Lower leg skin (tissue), 3 donors: ENCODE results near the gene WIZ.

Experiments used
- POLR2A ChIP-seq, 2 donors: fragments of 450-650 bp; IDR thresholded peaks; one replicate each; pipeline ENCODE4 v1.6.1; 2016 to 2017; ENCODE audit warnings: antibody characterized with exemption in 2 of 2, mild to moderate bottlenecking in 1 of 2, moderate library complexity in 1 of 2
- TF ChIP-seq, protein P1 (sequence below), 3 donors: fragments of 450-650 bp; IDR thresholded peaks; one replicate each; pipeline ENCODE4 v1.5.1; 2016; ENCODE audit warnings: antibody characterized with exemption in 3 of 3, mild to moderate bottlenecking in 3 of 3, moderate library complexity in 2 of 3

DNA sequence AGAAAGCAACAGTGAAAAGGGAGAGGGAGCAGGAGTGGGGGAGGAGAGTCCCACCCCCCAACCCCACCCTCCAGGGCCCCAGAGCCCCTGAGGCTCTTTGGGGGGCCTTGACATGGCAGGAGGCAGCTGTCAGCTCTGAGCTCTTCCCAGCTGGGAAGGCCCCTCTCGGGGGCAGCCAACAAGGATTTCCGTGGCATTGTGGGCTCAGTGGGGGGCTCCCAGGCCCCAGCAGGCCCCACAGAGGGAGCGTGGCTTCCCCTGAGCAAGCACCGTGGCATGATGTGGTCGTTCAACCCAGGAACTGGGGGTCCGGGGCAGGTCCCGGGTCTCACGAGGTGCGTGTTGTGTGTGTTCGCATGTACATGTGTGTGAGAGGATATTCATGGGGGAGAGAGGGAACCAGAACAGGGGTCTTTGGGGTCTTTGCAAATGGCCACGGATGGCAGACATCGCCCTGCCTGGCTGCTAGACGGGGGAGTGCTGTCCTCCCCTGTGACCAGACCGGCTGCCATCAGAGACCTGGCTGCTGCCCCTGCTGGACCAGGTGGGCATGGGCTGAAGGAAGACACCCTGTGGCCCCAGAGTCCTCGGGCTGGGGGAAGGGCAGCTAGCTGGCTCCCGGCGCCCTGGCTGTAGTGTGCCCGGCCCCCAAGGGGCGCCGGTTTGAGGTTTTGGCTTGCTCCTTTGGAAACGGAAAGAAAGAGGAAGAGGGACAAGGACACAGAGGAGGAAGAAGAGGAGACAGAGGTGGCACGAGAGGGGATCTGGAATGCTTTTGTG lies 27.3 kb downstream of the WIZ start:
- TF ChIP-seq, protein P1, sequence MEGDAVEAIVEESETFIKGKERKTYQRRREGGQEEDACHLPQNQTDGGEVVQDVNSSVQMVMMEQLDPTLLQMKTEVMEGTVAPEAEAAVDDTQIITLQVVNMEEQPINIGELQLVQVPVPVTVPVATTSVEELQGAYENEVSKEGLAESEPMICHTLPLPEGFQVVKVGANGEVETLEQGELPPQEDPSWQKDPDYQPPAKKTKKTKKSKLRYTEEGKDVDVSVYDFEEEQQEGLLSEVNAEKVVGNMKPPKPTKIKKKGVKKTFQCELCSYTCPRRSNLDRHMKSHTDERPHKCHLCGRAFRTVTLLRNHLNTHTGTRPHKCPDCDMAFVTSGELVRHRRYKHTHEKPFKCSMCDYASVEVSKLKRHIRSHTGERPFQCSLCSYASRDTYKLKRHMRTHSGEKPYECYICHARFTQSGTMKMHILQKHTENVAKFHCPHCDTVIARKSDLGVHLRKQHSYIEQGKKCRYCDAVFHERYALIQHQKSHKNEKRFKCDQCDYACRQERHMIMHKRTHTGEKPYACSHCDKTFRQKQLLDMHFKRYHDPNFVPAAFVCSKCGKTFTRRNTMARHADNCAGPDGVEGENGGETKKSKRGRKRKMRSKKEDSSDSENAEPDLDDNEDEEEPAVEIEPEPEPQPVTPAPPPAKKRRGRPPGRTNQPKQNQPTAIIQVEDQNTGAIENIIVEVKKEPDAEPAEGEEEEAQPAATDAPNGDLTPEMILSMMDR (IDR thresholded peaks at IDR 0.05): no peak
- no peak for TF ChIP-seq POLR2A (IDR thresholded peaks at IDR 0.05)
